ENCODE data around the gene NPSR1. TPM values are rescaled to one million over a fixed set of nuclear protein-coding genes. Genes with fewer than 3 reads are reported as not detected.

NPSR1 gene
- total RNA-seq, 2 donors from 2014 or later: not detected

DNA sequence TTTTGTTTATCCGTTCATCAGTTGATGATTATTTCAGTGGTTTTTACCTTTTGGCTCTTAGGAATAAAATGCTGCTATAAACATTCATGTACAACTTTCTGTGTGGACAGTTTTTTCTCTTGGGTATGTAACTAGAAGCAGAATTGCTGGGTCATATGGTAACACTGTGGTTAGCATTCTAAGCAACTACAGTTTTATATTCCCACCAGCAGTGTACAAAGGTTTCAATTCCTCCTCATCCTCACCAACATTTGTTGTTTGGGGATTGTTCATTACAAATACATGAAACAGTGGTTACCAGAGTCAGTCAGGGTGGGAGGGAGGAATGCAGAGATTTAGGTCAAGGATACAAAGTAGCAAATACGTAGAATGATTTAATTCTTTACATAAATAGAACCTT is 97.0 kb downstream of the NPSR1 start:
- TF ChIP-seq, protein P1, sequence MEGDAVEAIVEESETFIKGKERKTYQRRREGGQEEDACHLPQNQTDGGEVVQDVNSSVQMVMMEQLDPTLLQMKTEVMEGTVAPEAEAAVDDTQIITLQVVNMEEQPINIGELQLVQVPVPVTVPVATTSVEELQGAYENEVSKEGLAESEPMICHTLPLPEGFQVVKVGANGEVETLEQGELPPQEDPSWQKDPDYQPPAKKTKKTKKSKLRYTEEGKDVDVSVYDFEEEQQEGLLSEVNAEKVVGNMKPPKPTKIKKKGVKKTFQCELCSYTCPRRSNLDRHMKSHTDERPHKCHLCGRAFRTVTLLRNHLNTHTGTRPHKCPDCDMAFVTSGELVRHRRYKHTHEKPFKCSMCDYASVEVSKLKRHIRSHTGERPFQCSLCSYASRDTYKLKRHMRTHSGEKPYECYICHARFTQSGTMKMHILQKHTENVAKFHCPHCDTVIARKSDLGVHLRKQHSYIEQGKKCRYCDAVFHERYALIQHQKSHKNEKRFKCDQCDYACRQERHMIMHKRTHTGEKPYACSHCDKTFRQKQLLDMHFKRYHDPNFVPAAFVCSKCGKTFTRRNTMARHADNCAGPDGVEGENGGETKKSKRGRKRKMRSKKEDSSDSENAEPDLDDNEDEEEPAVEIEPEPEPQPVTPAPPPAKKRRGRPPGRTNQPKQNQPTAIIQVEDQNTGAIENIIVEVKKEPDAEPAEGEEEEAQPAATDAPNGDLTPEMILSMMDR (IDR thresholded peaks at IDR 0.05): no peak
- Histone ChIP-seq H3K4me3 (no peak overlapping the region), H3K4me1 (ENCODE audit: control insufficient read depth in 1 of 2, low read depth in 2 of 2) (no peaks in the 10 kb centered on the region), H3K27me3 (replicated peaks; ENCODE audit: insufficient read depth) (no peaks in the 10 kb centered on the region), H3K36me3 (no peaks in the 10 kb centered on the region), H3K27ac (no peak overlapping the region), H3K9me3 (no peaks in the 10 kb centered on the region)
- ATAC-seq (ENCODE audit: insufficient number of reproducible peaks, low FRiP score, low read depth) (no peak), DNase-seq (ENCODE audit: low spot score) (no peak)

GRCh38 chr7:34756025-34756437 is 98.0 kb downstream of the NPSR1 start:
- ATAC-seq (ENCODE audit: insufficient number of reproducible peaks, low FRiP score, low read depth) (no peak), DNase-seq (ENCODE audit: low spot score) (no peak)
- Histone ChIP-seq H3K4me3 (no peak overlapping the region), H3K4me1 (ENCODE audit: control insufficient read depth in 1 of 2, low read depth in 2 of 2) (no peaks in the 10 kb centered on the region), H3K27ac (no peak overlapping the region), H3K36me3 (no peaks in the 10 kb centered on the region), H3K27me3 (replicated peaks; ENCODE audit: insufficient read depth) (no peaks in the 10 kb centered on the region), H3K9me3 (no peaks in the 10 kb centered on the region)
- TF ChIP-seq, protein P1 (IDR thresholded peaks at IDR 0.05): no peak

- no peak overlapping the region for H3K4me3 ChIP-seq
- TF ChIP-seq, protein P1 (IDR thresholded peaks at IDR 0.05): no peak
- no peaks in the 10 kb centered on the region for H3K4me1 ChIP-seq (ENCODE audit: control insufficient read depth in 1 of 2, low read depth in 2 of 2)
- H3K27ac ChIP-seq: no peak overlapping the region
- no peak for ATAC-seq (ENCODE audit: insufficient number of reproducible peaks, low FRiP score, low read depth)
- no peak for DNase-seq (ENCODE audit: low spot score)
- H3K27me3 ChIP-seq (replicated peaks; ENCODE audit: insufficient read depth): no peaks in the 10 kb centered on the region
- no peaks in the 10 kb centered on the region for H3K36me3 ChIP-seq
- H3K9me3 ChIP-seq: no peaks in the 10 kb centered on the region
Observed at GRCh38 chr7:34756691-34757090, 98.7 kb downstream of the NPSR1 start.

- no peak overlapping the region for H3K4me3 ChIP-seq
- no peaks in the 10 kb centered on the region for H3K27me3 ChIP-seq (replicated peaks; ENCODE audit: insufficient read depth)
- no peaks in the 10 kb centered on the region for H3K36me3 ChIP-seq
- DNase-seq (ENCODE audit: low spot score) (no peak), ATAC-seq (ENCODE audit: insufficient number of reproducible peaks, low FRiP score, low read depth) (no peak)
- H3K4me1 ChIP-seq (ENCODE audit: control insufficient read depth in 1 of 2, low read depth in 2 of 2): no peaks in the 10 kb centered on the region
- TF ChIP-seq, protein P1 (IDR thresholded peaks at IDR 0.05): no peak
- H3K27ac ChIP-seq: no peak overlapping the region
- no peaks in the 10 kb centered on the region for H3K9me3 ChIP-seq
Observed at GRCh38 chr7:34757570-34758110, 99.6 kb downstream of the NPSR1 start.

DNA sequence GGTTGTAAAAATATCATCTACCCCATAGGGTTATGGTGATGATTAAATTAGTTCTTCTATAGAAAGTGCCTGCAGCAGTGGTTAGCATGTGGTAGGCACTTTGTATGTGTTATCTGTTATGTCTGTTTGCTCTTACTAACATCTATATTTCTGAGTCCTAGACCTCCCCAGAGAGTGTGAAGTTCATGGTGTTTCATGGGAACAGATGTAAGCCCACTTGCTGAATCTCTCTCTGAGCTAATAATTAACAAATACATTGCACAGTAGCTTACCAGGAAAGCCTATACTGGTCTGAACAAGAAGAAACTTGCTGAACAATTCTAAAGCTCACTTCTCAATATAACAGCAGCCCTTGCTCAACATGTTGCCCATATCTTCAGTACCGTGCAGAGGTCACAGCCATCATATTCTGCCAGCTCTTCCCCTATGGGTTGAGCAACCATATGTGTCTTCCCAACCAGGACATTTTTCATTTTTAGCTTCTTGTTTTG is 100.1 kb downstream of the NPSR1 start:
- Histone ChIP-seq H3K27ac (no peak overlapping the region), H3K4me1 (ENCODE audit: control insufficient read depth in 1 of 2, low read depth in 2 of 2) (no peaks in the 10 kb centered on the region), H3K27me3 (replicated peaks; ENCODE audit: insufficient read depth) (no peaks in the 10 kb centered on the region), H3K36me3 (no peaks in the 10 kb centered on the region), H3K9me3 (no peaks in the 10 kb centered on the region), H3K4me3 (no peak overlapping the region)
- DNase-seq (ENCODE audit: low spot score) (no peak), ATAC-seq (ENCODE audit: insufficient number of reproducible peaks, low FRiP score, low read depth) (no peak)
- TF ChIP-seq, protein P1 (IDR thresholded peaks at IDR 0.05): no peak
